ENCODE results near the gene WNT6. TPM values are rescaled to one million over a fixed set of nuclear protein-coding genes. Genes with fewer than 3 reads are reported as not detected.

The WNT6 gene
- total RNA-seq, 1 donor from 2014 or later, result 2.6 TPM

DNA sequence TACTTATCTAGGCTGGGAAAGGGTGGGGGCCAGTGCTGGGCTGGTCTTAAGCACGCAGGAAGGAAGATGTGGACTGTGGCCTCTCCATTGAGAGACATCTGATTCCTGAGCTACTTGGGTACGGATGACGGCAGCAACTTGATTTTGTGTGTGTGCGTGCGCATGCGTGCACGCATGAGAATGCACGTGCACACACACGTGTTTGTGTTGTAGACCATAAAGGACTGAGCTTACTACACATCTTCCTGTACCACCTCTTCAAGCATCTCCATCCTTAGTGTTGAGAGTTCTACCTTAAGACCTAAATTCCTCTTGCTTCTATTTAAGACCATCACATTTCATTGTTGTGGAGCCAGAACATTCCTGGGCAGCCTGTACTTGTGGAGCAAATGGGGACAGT is 9.5 kb downstream of the WNT6 start:
- H2AFZ ChIP-seq (ENCODE audit: low read depth, low read length), result no peak overlapping the region
- peaks cover 77% of the 10 kb centered on the region for H3K27me3 Mint-ChIP-seq (ENCODE audit: low read depth, unreplicated experiment)
- no peak for TF ChIP-seq EZH2 (IDR thresholded peaks at IDR 0.05; ENCODE audit: insufficient read depth, low read length)
- TF ChIP-seq, protein P1, sequence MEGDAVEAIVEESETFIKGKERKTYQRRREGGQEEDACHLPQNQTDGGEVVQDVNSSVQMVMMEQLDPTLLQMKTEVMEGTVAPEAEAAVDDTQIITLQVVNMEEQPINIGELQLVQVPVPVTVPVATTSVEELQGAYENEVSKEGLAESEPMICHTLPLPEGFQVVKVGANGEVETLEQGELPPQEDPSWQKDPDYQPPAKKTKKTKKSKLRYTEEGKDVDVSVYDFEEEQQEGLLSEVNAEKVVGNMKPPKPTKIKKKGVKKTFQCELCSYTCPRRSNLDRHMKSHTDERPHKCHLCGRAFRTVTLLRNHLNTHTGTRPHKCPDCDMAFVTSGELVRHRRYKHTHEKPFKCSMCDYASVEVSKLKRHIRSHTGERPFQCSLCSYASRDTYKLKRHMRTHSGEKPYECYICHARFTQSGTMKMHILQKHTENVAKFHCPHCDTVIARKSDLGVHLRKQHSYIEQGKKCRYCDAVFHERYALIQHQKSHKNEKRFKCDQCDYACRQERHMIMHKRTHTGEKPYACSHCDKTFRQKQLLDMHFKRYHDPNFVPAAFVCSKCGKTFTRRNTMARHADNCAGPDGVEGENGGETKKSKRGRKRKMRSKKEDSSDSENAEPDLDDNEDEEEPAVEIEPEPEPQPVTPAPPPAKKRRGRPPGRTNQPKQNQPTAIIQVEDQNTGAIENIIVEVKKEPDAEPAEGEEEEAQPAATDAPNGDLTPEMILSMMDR (IDR thresholded peaks at IDR 0.05; ENCODE audit: insufficient read depth, low read depth, low read length), result no peak
- no peaks in the 10 kb centered on the region for H3K36me3 Mint-ChIP-seq (ENCODE audit: low read depth, unreplicated experiment)
- DNase-seq (ENCODE audit: low read depth) (no peak), FAIRE-seq (no peak)
- H3K9me3 ChIP-seq (ENCODE audit: insufficient read depth, low read depth, low read length), result no peaks in the 10 kb centered on the region
- H3K27ac ChIP-seq (ENCODE audit: low read depth, low read length), result no peak overlapping the region
- no peak overlapping the region for H3K4me3 ChIP-seq (ENCODE audit: insufficient read depth, low read depth, low read length)
- no peak overlapping the region for H3K4me2 ChIP-seq (ENCODE audit: low read length)
- no peaks in the 10 kb centered on the region for H3K4me1 Mint-ChIP-seq (ENCODE audit: low read depth, unreplicated experiment)
- no peak overlapping the region for H3K9ac ChIP-seq (ENCODE audit: low read length)
- H3K27me3 ChIP-seq (ENCODE audit: insufficient read depth, low read length), result peaks cover 66% of the 10 kb centered on the region
- no peaks in the 10 kb centered on the region for H3K4me1 ChIP-seq (ENCODE audit: insufficient read depth, low read length)
- no peaks in the 10 kb centered on the region for H3K36me3 ChIP-seq (ENCODE audit: insufficient read depth, low read length)
- no peak overlapping the region for H3K27ac Mint-ChIP-seq (ENCODE audit: unreplicated experiment)
- H3K79me2 ChIP-seq (ENCODE audit: insufficient read depth, low read length), result no peaks in the 10 kb centered on the region
- no peak overlapping the region for H3K4me3 Mint-ChIP-seq (ENCODE audit: unreplicated experiment)
- peaks cover 10% of the 10 kb centered on the region for H3K9me3 Mint-ChIP-seq (ENCODE audit: unreplicated experiment)
- peaks cover 6% of the 10 kb centered on the region for H4K20me1 ChIP-seq (ENCODE audit: insufficient read depth, low read length)

DNA sequence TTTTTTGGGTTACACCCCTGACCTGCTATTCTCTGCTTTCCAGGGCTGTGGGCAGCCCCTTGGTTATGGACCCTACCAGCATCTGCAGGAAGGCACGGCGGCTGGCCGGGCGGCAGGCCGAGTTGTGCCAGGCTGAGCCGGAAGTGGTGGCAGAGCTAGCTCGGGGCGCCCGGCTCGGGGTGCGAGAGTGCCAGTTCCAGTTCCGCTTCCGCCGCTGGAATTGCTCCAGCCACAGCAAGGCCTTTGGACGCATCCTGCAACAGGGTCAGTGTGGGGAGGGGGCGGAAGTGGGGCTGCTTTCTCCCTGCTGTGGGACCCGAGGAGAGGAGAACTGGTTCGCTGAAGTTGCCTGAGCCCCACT is 11.4 kb downstream of the WNT6 start:
- Mint-ChIP-seq H3K27me3 (ENCODE audit: low read depth, unreplicated experiment) (peaks cover 83% of the 10 kb centered on the region), H3K9me3 (ENCODE audit: unreplicated experiment) (peaks cover 10% of the 10 kb centered on the region), H3K4me3 (ENCODE audit: unreplicated experiment) (no peak overlapping the region), H3K27ac (ENCODE audit: unreplicated experiment) (no peak overlapping the region), H3K36me3 (ENCODE audit: low read depth, unreplicated experiment) (no peaks in the 10 kb centered on the region), H3K4me1 (ENCODE audit: low read depth, unreplicated experiment) (no peaks in the 10 kb centered on the region)
- no peak for FAIRE-seq
- H2AFZ ChIP-seq (ENCODE audit: low read depth, low read length), result no peak overlapping the region
- peaks cover 82% of the 10 kb centered on the region for H3K27me3 ChIP-seq (ENCODE audit: insufficient read depth, low read length)
- H3K4me2 ChIP-seq (ENCODE audit: low read length), result no peak overlapping the region
- H3K27ac ChIP-seq (ENCODE audit: low read depth, low read length), result no peak overlapping the region
- no peaks in the 10 kb centered on the region for H3K36me3 ChIP-seq (ENCODE audit: insufficient read depth, low read length)
- H3K4me1 ChIP-seq (ENCODE audit: insufficient read depth, low read length), result no peaks in the 10 kb centered on the region
- H4K20me1 ChIP-seq (ENCODE audit: insufficient read depth, low read length), result peaks cover 6% of the 10 kb centered on the region
- no peaks in the 10 kb centered on the region for H3K9me3 ChIP-seq (ENCODE audit: insufficient read depth, low read depth, low read length)
- no peaks in the 10 kb centered on the region for H3K79me2 ChIP-seq (ENCODE audit: insufficient read depth, low read length)
- H3K4me3 ChIP-seq (ENCODE audit: insufficient read depth, low read depth, low read length), result no peak overlapping the region
- TF ChIP-seq, protein P1 (IDR thresholded peaks at IDR 0.05; ENCODE audit: insufficient read depth, low read depth, low read length), result no peak
- TF ChIP-seq EZH2 (IDR thresholded peaks at IDR 0.05; ENCODE audit: insufficient read depth, low read length), result no peak
- H3K9ac ChIP-seq (ENCODE audit: low read length), result no peak overlapping the region
- no peak for DNase-seq (ENCODE audit: low read depth)

DNA sequence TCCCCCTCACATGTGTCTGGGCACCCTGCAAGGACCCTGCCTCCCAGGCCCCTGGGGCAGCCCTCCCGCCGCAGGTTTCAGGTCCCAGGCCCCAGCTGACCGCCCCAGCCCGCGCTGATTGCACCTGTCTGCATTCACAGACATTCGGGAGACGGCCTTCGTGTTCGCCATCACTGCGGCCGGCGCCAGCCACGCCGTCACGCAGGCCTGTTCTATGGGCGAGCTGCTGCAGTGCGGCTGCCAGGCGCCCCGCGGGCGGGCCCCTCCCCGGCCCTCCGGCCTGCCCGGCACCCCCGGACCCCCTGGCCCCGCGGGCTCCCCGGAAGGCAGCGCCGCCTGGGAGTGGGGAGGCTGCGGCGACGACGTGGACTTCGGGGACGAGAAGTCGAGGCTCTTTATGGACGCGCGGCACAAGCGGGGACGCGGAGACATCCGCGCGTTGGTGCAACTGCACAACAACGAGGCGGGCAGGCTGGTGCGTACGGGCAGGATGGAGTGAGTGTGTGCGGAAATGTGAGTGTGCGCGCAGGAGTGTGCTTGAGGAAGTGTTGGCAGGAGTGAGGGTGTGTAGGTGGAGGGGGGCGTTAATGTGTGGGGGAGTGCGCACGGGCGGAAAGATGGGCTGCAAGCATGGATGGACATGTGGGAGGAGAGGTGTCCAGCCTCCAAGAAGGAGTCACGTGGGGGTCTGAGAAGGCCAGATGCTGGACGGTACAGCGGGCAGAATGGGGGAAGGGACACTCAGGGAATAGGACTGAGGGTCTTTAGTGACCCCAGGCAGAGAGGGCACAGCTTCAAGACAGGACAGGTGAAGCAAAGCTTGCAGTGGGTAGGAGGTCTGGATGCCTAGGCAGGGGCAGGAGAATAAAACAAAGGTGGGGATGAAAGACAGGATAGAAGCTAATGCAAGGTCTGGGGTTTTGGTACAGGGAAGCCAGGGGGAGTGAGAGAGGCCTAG is 12.0 kb downstream of the WNT6 start:
- Mint-ChIP-seq H3K27ac (ENCODE audit: unreplicated experiment) (no peak overlapping the region), H3K36me3 (ENCODE audit: low read depth, unreplicated experiment) (no peaks in the 10 kb centered on the region), H3K9me3 (ENCODE audit: unreplicated experiment) (peaks cover 10% of the 10 kb centered on the region), H3K4me1 (ENCODE audit: low read depth, unreplicated experiment) (no peaks in the 10 kb centered on the region), H3K4me3 (ENCODE audit: unreplicated experiment) (no peak overlapping the region), H3K27me3 (ENCODE audit: low read depth, unreplicated experiment) (peaks cover 82% of the 10 kb centered on the region)
- no peak overlapping the region for H3K4me3 ChIP-seq (ENCODE audit: insufficient read depth, low read depth, low read length)
- TF ChIP-seq, protein P1 (IDR thresholded peaks at IDR 0.05; ENCODE audit: insufficient read depth, low read depth, low read length), result no peak
- peak; percentile 92 for TF ChIP-seq EZH2 (IDR thresholded peaks at IDR 0.05; ENCODE audit: insufficient read depth, low read length)
- FAIRE-seq, result no peak
- no peaks in the 10 kb centered on the region for H3K36me3 ChIP-seq (ENCODE audit: insufficient read depth, low read length)
- no peak overlapping the region for H3K4me2 ChIP-seq (ENCODE audit: low read length)
- DNase-seq (ENCODE audit: low read depth), result no peak
- H3K27ac ChIP-seq (ENCODE audit: low read depth, low read length), result no peak overlapping the region
- H4K20me1 ChIP-seq (ENCODE audit: insufficient read depth, low read length), result peaks cover 6% of the 10 kb centered on the region
- H3K79me2 ChIP-seq (ENCODE audit: insufficient read depth, low read length), result no peaks in the 10 kb centered on the region
- H2AFZ ChIP-seq (ENCODE audit: low read depth, low read length), result no peak overlapping the region
- no peak overlapping the region for H3K9ac ChIP-seq (ENCODE audit: low read length)
- peaks cover 85% of the 10 kb centered on the region for H3K27me3 ChIP-seq (ENCODE audit: insufficient read depth, low read length)
- no peaks in the 10 kb centered on the region for H3K9me3 ChIP-seq (ENCODE audit: insufficient read depth, low read depth, low read length)
- H3K4me1 ChIP-seq (ENCODE audit: insufficient read depth, low read length), result no peaks in the 10 kb centered on the region
